Ureter (tissue), 1 donor: Measurements from ENCODE around the gene ABCA5. TPM values are rescaled to one million over a fixed set of nuclear protein-coding genes. Genes with fewer than 3 reads are reported as not detected.

Experiments used
- DNase-seq: peaks from one replicate; pipeline ENCODE4 v3.0.0-alpha.2; 2020; ENCODE audit warnings: low spot score
- total RNA-seq: library from RNA; stranded (reverse); gene quantifications from one replicate; pipeline ENCODE4 v1.2.4, GENCODE V29; 2023
- donor health status: DM: yes; HTN: yes; CAD: no.

Gene ABCA5
- total RNA-seq, 1 donor from 2014 or later = 36.4 TPM

DNA sequence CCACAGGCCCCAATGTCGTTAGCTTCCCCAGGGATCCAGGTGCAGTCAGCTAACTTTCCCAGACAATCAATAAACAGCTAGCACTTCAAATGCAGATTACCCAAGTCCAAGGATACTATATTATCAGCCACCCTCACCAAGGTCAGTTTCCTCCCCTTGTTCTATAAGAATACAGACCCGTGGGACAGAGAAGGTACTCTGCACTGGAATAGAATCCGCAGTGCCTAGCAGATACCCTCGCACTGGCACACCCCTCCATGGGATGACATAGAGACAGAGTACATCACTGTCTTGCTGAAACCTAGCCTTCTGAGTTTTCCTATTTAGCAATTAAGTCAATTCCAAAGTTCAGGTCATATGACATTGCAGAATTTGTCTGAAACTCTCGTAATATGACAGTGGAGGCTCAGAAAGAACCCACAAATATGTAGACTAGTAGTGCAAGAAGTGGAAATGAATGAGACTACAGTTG, 58.4 kb downstream of the ABCA5 start:
- no peak for DNase-seq

DNA sequence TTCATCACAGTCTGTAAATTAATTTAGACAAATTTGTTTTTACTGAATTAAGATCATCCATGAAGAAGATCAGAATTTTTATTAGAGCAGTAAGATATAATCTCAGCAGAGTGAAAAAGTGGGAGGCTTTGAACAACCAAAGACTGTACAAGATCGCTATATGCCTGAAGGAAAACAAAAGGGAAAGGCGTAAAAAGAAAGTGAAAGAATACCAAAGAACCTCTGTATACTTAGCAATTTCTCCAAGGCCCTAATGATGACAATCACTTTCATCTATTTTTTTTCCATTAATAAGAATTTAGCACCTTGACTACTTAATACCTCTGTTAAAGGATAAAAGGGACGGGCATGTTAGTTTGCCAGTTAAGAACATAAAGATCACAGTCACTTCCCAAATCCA, 59.7 kb downstream of the ABCA5 start:
- DNase-seq = no peak

DNA sequence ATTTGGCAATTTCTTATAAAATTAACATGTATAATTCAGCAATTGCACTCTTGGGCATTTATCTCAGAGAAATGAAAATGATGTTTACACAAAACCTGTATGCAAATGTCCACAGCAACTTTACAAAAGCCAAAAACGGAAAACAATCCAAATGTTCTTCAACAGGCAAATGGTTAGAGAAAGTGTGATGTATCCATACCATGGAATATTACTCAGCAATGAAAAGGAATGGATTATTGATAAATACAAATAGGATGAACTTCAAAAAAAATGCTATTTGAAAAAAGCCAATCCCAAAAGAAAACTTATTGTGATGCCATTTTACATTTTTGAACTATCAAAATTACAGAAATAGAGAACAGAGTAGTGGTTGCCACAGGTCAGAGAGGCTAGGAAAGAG, 61.1 kb downstream of the ABCA5 start:
- DNase-seq = no peak

DNA sequence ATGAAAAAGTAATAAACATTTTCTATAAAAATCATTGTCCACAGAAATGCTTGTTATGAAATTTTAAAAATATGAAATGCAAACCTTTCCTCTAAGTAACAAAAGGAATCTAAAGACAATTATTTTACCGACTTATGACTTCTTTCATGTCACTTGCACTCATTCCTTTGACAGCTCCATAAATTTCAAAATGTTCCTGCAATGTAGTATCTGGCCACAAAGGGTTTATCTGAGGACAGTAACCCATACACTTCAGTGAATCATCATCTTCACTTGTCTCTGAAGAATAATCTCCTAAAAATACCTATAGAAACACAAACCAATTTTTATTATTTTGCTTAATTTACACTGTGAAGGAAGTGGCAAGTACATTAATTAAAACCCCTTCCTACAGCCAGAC, 72.7 kb downstream of the ABCA5 start:
- no peak for DNase-seq

DNA sequence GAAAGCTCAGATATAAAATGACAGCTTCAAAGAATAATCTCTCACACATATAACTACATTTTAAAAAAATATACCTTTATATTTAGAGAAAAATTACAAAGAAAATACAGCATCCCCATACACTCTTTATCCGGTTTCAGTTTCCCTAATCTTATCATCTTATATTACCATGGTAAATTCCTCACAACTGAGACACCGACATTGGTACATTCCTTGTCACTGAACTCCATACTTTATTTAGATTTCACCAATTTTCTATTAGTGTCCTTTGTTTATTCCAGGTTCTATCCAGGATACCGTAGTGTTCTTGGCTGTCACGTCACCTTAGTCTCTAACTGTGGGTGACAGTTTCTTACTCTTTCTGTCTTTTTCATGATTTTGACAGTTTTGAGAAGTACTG, 76.3 kb downstream of the ABCA5 start:
- no peak for DNase-seq

GRCh38 chr17:69246726-69247375, 80.1 kb downstream of the ABCA5 start:
- DNase-seq = no peak

GRCh38 chr17:69246202-69246601, 80.7 kb downstream of the ABCA5 start:
- no peak for DNase-seq

GRCh38 chr17:69245617-69246016, 81.3 kb downstream of the ABCA5 start:
- DNase-seq = no peak

DNA sequence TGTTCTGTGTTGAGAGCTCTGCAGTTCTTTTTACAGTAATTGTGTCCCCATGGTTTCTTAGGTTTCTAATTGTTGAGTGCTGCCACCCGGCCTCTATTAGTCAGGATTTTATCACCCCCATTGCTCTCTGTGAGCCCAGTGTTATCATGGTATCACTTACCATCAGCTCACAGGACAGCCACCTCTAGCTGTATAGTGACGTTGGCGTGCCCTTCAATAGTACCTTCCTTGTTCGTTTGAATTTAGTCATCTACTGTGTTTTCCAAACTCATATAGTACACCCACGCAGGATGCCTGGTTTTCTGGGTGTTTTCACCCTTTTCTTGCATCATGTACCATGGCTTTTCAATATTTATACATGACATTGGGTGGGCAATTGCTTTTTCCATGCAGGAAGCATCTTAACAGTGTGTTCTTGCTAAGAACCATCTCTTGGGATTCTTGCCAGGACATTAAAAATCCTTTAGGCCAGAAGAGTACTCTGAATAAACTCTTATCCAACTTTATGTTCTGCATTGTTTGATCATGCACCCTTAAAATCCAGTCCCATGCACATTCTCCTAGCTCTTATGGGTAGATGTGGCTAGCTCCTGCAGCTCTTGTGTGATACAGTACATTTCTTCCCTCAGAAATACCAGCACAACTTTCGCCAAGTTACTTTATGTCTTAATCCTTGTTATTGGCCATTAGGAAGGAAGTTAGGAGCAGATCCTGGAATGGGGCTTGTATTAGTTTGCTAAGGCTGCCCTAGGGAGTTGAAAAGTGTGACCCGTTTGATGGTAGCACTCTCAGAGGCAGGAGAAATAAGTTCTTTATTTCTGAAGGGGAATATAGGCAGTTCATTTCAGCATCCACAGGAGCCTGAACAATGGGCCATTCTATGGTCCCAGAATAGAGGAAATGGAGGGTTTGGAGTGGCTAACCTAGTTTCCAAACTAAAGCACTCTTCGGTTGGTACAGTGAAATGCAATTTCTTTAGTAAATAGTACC, 87.0 kb downstream of the ABCA5 start:
- DNase-seq = no peak

GRCh38 chr17:69236946-69237345, 90.0 kb downstream of the ABCA5 start:
- no peak for DNase-seq

GRCh38 chr17:69236464-69236863, 90.5 kb downstream of the ABCA5 start:
- DNase-seq = no peak

GRCh38 chr17:69235338-69236058, 91.4 kb downstream of the ABCA5 start:
- peak; percentile 88 for DNase-seq

DNA sequence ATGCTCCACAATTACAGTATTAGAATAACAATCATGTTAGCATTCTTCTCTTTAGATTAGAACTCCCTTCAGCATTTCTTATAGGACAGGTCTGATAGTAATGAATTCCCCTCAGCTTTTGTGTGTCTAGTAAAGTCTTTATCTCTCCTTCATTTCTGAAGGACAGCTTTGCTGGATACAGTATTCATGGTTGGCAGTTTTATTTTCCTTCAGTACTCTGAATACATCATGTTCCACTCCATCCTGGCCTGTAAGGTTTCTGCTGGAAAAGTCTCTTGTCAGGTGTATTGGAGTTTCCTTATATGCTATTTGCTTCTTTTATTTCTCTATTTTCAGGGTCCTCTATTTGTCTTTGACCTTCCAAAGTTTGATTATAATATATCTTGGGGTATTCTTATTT, 94.3 kb downstream of the ABCA5 start:
- no peak for DNase-seq

DNA sequence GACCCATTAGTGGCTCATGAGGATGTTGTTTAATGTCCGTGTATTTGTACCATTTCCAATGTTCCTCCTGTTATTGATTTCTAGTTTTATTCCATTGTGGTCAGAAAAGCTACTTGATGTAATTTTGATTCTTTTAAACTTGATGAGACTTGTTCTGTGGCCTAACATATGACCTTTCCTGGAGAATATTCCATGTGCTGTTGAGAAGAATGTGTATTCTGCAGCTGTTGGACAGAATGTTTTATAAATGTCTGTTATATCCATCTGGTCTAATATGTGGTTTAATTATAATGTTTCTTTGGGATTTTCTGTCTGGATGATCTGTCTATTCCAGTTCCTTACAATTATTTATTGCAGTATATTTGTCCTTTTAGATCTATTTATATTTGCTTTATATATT, 95.4 kb downstream of the ABCA5 start:
- no peak for DNase-seq

DNA sequence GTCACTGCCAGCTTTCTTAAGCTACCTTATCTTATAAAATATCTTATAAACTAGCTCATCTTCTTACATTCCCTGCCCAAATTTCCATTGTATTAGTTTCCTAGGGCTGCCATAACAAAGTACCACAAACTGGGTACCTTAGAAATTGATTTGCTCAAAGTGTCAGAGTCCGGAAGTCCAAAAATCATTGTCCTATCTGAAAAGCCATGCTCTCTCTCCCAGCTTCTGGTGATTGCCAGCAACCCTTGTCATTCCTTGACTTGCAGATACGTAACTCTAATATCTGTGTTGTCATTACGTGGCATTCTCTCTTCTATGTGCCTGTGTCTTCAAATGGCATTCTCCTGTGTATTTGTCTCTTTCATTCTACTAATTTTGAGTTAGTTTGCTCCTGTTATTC, 96.0 kb downstream of the ABCA5 start:
- no peak for DNase-seq

DNA sequence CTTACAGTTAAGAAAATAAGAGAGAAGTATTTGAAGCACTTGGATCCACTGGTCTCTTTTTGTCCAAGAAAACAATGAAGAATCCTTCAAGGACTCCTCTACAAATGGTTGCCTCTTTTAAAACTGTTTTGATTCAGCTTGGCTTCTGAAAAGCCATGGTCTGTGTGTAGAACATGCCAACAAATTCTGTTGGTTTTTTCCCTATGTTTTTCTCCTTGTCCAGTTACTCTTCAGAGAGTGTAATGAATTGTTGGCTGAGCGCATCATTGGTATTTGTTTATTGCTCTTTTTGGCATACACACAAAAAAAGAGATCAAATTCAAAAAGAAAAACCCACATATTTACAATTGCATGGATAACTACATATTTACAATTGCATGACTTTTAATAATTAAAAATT, 98.4 kb downstream of the ABCA5 start, which contains the start of gene ABCA10:
TSS of gene ABCA10 (minus strand) at position 249 of the 400 bp plus-strand sequence. CDS start 3,466 bp downstream, outside the sequence.
- DNase-seq = no peak

GRCh38 chr17:69228018-69228417, 98.9 kb downstream of the ABCA5 start:
- no peak for DNase-seq

DNA sequence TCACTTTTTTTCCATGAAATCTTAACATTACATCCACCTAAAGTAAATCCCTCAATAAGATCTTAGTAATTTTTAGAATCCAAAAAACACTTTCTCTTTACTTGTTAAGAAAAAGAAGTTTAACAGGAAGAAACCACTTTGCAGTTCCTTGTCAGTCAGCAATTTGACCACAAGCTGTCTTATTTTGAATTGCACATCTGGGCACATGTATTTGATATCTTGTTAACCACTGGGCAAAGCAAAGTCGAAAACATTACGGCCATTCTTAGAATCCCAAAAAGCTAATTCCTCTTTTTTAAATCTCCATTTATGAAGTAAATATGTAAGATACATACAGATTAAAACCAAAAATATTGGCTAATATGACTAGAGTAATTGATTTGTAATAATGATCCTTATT, 99.4 kb downstream of the ABCA5 start:
- DNase-seq = no peak

- no peak for DNase-seq
Observed at GRCh38 chr17:69223809-69224208, 103.1 kb downstream of the ABCA5 start.

- no peak for DNase-seq
Observed at GRCh38 chr17:69222707-69223258, 104.2 kb downstream of the ABCA5 start.

GRCh38 chr17:69220098-69220497, 106.8 kb downstream of the ABCA5 start:
- DNase-seq = no peak

- no peak for DNase-seq
Observed at GRCh38 chr17:69218986-69219385, 107.9 kb downstream of the ABCA5 start.
